ENCODE results near the gene AIFM1.

Gene AIFM1

DNA sequence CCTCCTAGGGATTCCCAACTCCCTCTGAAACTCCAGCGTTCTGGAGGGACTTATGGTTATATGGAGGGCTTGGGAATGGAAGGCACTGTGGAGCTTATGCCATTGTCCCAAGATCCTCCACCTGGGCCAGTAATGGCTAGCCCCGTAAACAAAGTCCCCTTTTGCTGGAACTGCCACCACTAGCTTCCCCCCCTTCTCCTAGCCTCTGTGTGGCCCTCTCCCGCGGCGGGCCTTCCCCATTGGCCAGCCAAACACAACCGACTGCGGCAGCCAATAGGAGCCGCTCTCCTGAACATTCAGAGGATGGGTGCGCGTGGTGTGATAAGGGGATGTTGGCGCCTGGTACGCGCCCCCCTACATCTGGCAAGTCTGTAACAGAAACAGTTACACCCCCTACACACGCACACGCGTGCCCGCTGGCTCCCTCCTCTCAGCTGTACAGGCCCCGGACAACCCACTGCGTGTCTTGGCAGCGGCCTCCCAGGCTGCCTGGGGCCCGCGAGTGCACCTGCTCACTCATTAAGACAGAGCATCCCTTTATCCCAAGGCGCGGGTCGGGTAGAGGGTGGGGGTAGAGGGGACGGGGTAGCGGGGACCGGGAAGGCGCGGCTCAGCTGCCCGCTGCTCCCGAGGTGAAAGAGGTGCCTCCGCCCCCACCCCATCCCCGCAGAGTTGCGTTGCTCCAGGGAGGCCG lies 5.3 kb upstream of the AIFM1 start:
- H3K4me3 Mint-ChIP-seq = peak overlapping the region; percentile 79 to 80 (median 79)
- peak overlapping the region in 1 of 3 experiments; percentile 28 for H3K27ac Mint-ChIP-seq
- peaks cover 22% of the 10 kb centered on the region for H3K27me3 Mint-ChIP-seq (ENCODE audit: low read depth)
- H3K36me3 Mint-ChIP-seq (ENCODE audit: low read depth) = no peaks in the 10 kb centered on the region
- H3K9me3 Mint-ChIP-seq = peaks cover 7% of the 10 kb centered on the region
- H3K4me1 Mint-ChIP-seq = peaks cover 23% of the 10 kb centered on the region
- TF ChIP-seq, protein P1, sequence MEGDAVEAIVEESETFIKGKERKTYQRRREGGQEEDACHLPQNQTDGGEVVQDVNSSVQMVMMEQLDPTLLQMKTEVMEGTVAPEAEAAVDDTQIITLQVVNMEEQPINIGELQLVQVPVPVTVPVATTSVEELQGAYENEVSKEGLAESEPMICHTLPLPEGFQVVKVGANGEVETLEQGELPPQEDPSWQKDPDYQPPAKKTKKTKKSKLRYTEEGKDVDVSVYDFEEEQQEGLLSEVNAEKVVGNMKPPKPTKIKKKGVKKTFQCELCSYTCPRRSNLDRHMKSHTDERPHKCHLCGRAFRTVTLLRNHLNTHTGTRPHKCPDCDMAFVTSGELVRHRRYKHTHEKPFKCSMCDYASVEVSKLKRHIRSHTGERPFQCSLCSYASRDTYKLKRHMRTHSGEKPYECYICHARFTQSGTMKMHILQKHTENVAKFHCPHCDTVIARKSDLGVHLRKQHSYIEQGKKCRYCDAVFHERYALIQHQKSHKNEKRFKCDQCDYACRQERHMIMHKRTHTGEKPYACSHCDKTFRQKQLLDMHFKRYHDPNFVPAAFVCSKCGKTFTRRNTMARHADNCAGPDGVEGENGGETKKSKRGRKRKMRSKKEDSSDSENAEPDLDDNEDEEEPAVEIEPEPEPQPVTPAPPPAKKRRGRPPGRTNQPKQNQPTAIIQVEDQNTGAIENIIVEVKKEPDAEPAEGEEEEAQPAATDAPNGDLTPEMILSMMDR (IDR thresholded peaks at IDR 0.05; ENCODE audit: unreplicated experiment in 3 of 3) = no peak

DNA sequence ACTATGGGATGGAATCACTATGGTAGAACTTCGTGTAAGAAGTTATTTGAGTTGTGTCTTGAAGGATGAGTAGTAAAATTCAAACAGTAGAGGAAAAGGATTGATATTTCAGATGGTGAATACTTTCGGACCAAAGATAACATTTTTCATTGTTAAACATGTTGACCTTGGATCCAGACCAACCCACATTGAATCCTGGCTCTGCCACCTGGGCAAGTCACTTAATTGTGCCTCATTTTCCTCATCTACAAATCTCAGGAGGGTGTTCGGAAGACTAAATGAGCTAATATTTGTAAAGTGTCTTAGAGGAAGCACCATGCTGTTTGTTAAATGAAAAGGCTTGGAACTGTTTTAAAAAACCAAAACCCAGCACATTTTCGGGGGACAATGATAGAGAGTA lies 1.4 kb upstream of the AIFM1 start:
- no peak overlapping the region for H3K27ac Mint-ChIP-seq
- peak overlapping the region; percentile 90 to 95 (median 92) for H3K4me3 Mint-ChIP-seq
- TF ChIP-seq, protein P1 (IDR thresholded peaks at IDR 0.05; ENCODE audit: unreplicated experiment in 3 of 3) = no peak
- H3K36me3 Mint-ChIP-seq (ENCODE audit: low read depth) = peaks cover 5% of the 10 kb centered on the region
- H3K9me3 Mint-ChIP-seq = peaks cover 7% of the 10 kb centered on the region
- H3K4me1 Mint-ChIP-seq = peaks cover 22% of the 10 kb centered on the region
- peaks cover 9% of the 10 kb centered on the region for H3K27me3 Mint-ChIP-seq (ENCODE audit: low read depth)

DNA sequence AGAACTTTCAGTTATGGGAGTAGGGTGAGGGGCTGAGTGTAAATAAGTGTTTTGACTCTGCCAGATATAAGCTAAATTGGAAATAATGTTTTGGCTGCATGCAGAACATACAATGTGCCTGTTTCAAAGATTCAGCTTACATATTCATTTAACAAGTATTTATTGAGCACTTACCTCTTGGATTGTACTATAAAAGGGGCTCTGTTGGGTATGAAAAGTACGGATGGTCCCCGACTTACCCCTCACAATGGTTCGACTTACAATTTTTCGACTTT lies 799 bp upstream of the AIFM1 start:
- TF ChIP-seq, protein P1 (IDR thresholded peaks at IDR 0.05; ENCODE audit: unreplicated experiment in 3 of 3) = no peak
- peaks cover 7% of the 10 kb centered on the region for H3K9me3 Mint-ChIP-seq
- H3K4me3 Mint-ChIP-seq = peak overlapping the region; percentile 90 to 95 (median 92)
- H3K27me3 Mint-ChIP-seq (ENCODE audit: low read depth) = peaks cover 4% of the 10 kb centered on the region
- peaks cover 22% of the 10 kb centered on the region for H3K4me1 Mint-ChIP-seq
- H3K27ac Mint-ChIP-seq = peak overlapping the region; percentile 51 to 95 (median 93)
- peaks cover 5% of the 10 kb centered on the region for H3K36me3 Mint-ChIP-seq (ENCODE audit: low read depth)

DNA sequence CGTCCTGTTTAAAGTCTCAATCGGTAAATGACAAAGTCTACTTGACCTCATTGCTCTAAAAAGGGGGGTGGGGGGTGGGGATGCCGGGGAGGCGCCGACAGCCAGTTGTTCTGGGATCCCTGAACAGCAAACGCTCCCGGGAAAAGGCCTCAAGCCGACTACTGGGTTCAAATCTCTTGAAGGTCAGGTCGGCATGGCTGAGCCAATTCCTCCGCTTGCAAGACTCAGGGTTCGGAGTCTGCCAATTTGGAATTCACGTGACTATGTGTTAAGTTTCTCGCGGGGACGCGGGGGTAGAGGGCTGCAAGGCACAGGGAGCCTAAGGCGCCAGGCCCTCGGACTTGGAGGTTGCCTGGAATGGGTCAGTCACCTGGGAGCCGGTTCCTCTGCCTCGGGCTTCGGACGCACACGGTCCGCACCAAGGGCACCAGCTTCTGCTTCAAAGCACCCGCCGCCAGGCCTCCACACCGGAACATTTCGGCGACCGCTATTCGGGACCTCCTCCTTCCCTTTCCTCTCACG lies 399 bp downstream of the AIFM1 start:
- Mint-ChIP-seq H3K27me3 (ENCODE audit: low read depth) (no peaks in the 10 kb centered on the region), H3K4me1 (peaks cover 22% of the 10 kb centered on the region), H3K9me3 (peaks cover 7% of the 10 kb centered on the region), H3K36me3 (ENCODE audit: low read depth) (peaks cover 5% of the 10 kb centered on the region), H3K27ac (peak overlapping the region; percentile 51 to 95 (median 93)), H3K4me3 (peak overlapping the region; percentile 90 to 95 (median 92))
- TF ChIP-seq, protein P1 (IDR thresholded peaks at IDR 0.05; ENCODE audit: unreplicated experiment in 3 of 3) = no peak

DNA sequence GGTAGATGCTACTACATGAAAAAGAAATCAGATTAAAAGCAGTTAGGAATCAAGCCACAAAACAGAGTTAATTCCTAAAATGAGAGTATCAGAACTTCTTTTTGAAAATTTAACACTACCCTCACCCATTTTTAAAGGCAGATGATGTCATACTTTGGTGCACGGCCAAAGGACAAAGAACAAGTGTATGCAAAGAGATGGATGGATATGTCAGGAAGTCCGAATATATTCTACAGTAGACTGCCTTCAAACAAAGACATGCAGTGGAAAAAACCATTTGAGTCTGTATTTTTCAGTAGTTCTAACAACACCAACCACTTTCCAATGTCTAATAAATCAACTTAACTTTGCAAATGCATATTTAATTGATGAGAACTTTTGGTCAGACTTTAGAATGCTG lies 2.2 kb downstream of the AIFM1 start:
- H3K36me3 Mint-ChIP-seq (ENCODE audit: low read depth) = peaks cover 5% of the 10 kb centered on the region
- TF ChIP-seq, protein P1 (IDR thresholded peaks at IDR 0.05; ENCODE audit: unreplicated experiment in 3 of 3) = no peak
- H3K4me1 Mint-ChIP-seq = peaks cover 22% of the 10 kb centered on the region
- H3K27ac Mint-ChIP-seq = peak overlapping the region in 2 of 3 experiments; percentile 86 to 89
- H3K4me3 Mint-ChIP-seq = peak overlapping the region; percentile 70 to 92 (median 74)
- no peaks in the 10 kb centered on the region for H3K27me3 Mint-ChIP-seq (ENCODE audit: low read depth)
- H3K9me3 Mint-ChIP-seq = peaks cover 3% of the 10 kb centered on the region
